Breast epithelium (tissue), 4 donors: Measurements from ENCODE around the gene CGA. TPM values are rescaled to one million over a fixed set of nuclear protein-coding genes. Genes with fewer than 3 reads are reported as not detected.

Source experiments
- DNase-seq, 2 donors: peaks; one replicate each; pipeline ENCODE4 v3.0.0-alpha.2; 2019; ENCODE audit warnings: low spot score in 2 of 2
- H3K27ac ChIP-seq, 2 donors: fragments of 200-600 bp; sonication (generic) in 1 of 2; one replicate each; pipeline ENCODE4 v1.5.1; 2016 to 2019; ENCODE audit warnings: mild to moderate bottlenecking in 1 of 2
- H3K27me3 ChIP-seq, 2 donors: fragments of 200-600 bp; sonication (generic) in 1 of 2; one replicate each; pipeline versions ENCODE4 v1.5.1 to v1.6.0; 2017 to 2019; ENCODE audit warnings: control low read depth in 1 of 2, mild to moderate bottlenecking in 1 of 2
- H3K36me3 ChIP-seq: fragments of 200-600 bp; one replicate; pipeline ENCODE4 v1.5.1; 2019
- H3K4me1 ChIP-seq, 2 donors: fragments of 200-600 bp; sonication (generic); one replicate each; pipeline ENCODE4 v1.5.1; 2016 to 2019; ENCODE audit warnings: control low read depth in 1 of 2
- H3K4me3 ChIP-seq, 3 donors: fragments of 200-600 bp; sonication (generic); 1 replicate in 2 of 3; 2 replicates in 1 of 3; pipeline ENCODE4 v1.5.1; 2016 to 2019; ENCODE audit warnings: mild to moderate bottlenecking in 3 of 3, moderate library complexity in 2 of 3
- H3K9me3 ChIP-seq, 2 donors: fragments of 200-600 bp; sonication (generic) in 1 of 2; one replicate each; pipeline ENCODE4 v1.5.1; 2016 to 2019; ENCODE audit warnings: control low read depth in 1 of 2
- POLR2A ChIP-seq: fragments of 450-650 bp; IDR thresholded peaks from one replicate; pipeline ENCODE4 v1.6.1; 2016; ENCODE audit warnings: antibody characterized with exemption, mild to moderate bottlenecking, moderate library complexity
- POLR2AphosphoS5 ChIP-seq, 3 donors: sonication (generic); formaldehyde crosslinking; IDR thresholded peaks; one replicate each; pipeline ENCODE4 v1.6.1; 2017; ENCODE audit warnings: antibody characterized with exemption in 3 of 3
- intact Hi-C: fragments of 100-400 bp; cut with DNase I; formaldehyde crosslinking; loops from one replicate; pipeline ENCODE4 v1.15.1; 2023; ENCODE audit warnings: low total_unique reads
- total RNA-seq, 3 donors: library from RNA; depleted of rRNA; stranded (reverse); fragments of >200 nt; gene quantifications; one replicate each; pipeline ENCODE4 v1.1.0, GENCODE V29; 2016
- TF ChIP-seq, protein P1 (sequence below), 3 donors: fragments of 450-650 bp; IDR thresholded peaks; one replicate each; pipeline ENCODE4 v1.5.1; 2016 to 2017; ENCODE audit warnings: antibody characterized with exemption in 3 of 3, mild to moderate bottlenecking in 3 of 3, moderate library complexity in 3 of 3

The CGA gene
- total RNA-seq, 3 donors from 2014 or later: not detected

DNA sequence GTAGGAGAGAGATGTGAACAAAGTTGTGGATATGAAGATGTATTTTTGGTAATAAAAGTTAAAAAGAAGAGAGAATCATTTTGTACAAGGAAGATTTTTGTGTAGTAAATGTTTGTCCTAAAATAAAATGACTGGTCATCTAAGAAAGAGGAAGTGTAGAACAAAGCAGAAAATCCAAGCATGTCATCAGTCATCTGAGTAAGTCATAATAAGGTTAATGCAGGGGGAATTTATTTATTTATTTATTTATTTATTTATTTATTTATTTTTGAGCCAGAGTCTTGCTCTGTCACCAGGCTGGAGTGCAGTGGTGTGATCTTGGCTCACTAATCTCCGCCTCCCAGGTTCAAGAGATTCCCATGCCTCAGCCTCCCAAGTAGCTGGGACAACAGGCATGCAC lies 15.7 kb upstream of the CGA start:
- H3K27ac ChIP-seq: no peak overlapping the region
- DNase-seq: no peak
- H3K4me3 ChIP-seq: no peak overlapping the region
- H3K36me3 ChIP-seq: no peaks in the 10 kb centered on the region
- H3K27me3 ChIP-seq: no peaks in the 10 kb centered on the region
- TF ChIP-seq POLR2AphosphoS5 (IDR thresholded peaks at IDR 0.05): no peak
- TF ChIP-seq, protein P1, sequence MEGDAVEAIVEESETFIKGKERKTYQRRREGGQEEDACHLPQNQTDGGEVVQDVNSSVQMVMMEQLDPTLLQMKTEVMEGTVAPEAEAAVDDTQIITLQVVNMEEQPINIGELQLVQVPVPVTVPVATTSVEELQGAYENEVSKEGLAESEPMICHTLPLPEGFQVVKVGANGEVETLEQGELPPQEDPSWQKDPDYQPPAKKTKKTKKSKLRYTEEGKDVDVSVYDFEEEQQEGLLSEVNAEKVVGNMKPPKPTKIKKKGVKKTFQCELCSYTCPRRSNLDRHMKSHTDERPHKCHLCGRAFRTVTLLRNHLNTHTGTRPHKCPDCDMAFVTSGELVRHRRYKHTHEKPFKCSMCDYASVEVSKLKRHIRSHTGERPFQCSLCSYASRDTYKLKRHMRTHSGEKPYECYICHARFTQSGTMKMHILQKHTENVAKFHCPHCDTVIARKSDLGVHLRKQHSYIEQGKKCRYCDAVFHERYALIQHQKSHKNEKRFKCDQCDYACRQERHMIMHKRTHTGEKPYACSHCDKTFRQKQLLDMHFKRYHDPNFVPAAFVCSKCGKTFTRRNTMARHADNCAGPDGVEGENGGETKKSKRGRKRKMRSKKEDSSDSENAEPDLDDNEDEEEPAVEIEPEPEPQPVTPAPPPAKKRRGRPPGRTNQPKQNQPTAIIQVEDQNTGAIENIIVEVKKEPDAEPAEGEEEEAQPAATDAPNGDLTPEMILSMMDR (IDR thresholded peaks at IDR 0.05): no peak
- H3K4me1 ChIP-seq: no peaks in the 10 kb centered on the region
- no peaks in the 10 kb centered on the region for H3K9me3 ChIP-seq
- intact Hi-C loops: no loop called here

DNA sequence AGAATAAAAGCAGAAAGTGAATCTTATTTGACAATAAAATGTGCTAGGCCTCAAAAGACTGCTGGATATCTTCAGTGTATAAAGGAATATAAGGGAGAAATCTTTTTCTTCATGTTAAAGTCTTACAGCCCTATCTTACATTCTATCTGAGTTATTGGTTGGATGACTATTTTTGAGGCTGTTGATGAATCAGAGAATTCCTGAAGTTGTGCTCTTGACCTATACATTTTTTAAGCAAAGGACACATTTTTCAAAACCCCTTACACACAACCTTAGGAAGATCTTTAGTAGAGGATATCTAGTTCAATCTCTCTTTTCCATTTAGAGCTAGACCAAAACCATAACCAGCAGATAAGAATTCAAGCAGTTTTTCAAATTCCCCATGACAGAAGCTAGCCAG lies 10.9 kb upstream of the CGA start:
- intact Hi-C loops: no loop called here
- no peak overlapping the region for H3K27ac ChIP-seq

DNA sequence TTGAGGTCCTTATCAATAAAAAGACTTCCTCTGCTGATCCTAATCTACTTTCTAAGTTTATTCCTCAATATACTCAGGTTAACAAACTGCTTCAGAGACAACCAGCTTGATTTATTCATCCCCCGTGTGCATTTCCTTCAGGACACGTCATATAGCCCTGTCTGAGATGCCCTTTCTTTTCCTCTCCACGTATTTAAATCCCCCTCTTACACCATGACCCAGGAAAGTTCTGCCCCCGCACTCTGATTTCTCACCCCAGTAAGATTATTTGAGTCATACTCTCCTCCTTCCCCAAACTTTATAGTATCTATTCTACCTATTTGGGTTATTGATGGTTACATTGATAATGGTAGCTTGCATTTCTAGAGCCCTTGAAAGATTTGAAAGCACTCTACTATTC lies 9.8 kb upstream of the CGA start:
- Histone ChIP-seq H3K9me3 (no peaks in the 10 kb centered on the region), H3K27ac (no peak overlapping the region), H3K4me3 (no peak overlapping the region), H3K4me1 (no peaks in the 10 kb centered on the region), H3K36me3 (no peaks in the 10 kb centered on the region), H3K27me3 (no peaks in the 10 kb centered on the region)
- intact Hi-C loops: no loop called here
- DNase-seq: no peak
- TF ChIP-seq POLR2A: no peak
- TF ChIP-seq, protein P1 (IDR thresholded peaks at IDR 0.05): no peak
- no peak for TF ChIP-seq POLR2AphosphoS5 (IDR thresholded peaks at IDR 0.05)

More for the DNA sequence above, 10.9 kb upstream of the CGA start:
- Histone ChIP-seq H3K4me3 (no peak overlapping the region), H3K27me3 (no peaks in the 10 kb centered on the region), H3K36me3 (no peaks in the 10 kb centered on the region), H3K9me3 (no peaks in the 10 kb centered on the region), H3K4me1 (no peaks in the 10 kb centered on the region)
- no peak for DNase-seq
- TF ChIP-seq POLR2AphosphoS5 (IDR thresholded peaks at IDR 0.05): no peak
- TF ChIP-seq, protein P1 (IDR thresholded peaks at IDR 0.05): no peak
- no peak for TF ChIP-seq POLR2A

DNA sequence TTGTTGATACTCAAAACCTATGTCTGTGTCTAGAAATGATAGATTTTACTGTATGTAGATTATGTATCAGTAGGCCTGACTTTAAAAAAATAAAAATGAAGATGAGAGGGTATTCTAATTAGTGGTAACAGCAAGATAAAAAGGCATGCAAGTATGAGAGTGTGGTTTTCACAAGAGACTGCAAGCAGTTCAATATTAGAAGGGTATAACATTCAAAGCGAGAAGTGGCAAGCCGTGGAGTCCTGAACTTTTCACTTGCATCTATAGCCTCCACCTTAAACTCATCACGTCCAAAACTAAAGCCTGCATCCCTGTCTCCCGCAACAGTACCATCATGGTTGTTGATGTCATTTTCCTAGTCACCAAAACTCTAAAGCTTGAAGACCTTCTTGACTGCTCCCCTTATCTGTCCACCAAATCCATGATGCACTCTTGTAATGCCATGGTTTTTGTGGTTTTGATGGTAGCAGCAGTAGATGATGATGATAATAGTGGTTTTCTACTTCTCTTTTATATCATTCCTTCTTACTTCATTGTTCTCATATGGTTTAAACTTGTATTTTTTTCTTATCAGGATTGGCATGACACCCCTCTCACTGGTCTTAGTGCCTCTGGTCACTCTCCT lies 9.2 kb upstream of the CGA start:
- no peak for DNase-seq
- intact Hi-C loops: no loop called here
- Histone ChIP-seq H3K27me3 (no peaks in the 10 kb centered on the region), H3K27ac (no peak overlapping the region), H3K36me3 (no peaks in the 10 kb centered on the region), H3K4me3 (no peak overlapping the region), H3K4me1 (no peaks in the 10 kb centered on the region), H3K9me3 (no peaks in the 10 kb centered on the region)
- TF ChIP-seq POLR2A (no peak), POLR2AphosphoS5 (IDR thresholded peaks at IDR 0.05) (no peak)
- TF ChIP-seq, protein P1 (IDR thresholded peaks at IDR 0.05): no peak

DNA sequence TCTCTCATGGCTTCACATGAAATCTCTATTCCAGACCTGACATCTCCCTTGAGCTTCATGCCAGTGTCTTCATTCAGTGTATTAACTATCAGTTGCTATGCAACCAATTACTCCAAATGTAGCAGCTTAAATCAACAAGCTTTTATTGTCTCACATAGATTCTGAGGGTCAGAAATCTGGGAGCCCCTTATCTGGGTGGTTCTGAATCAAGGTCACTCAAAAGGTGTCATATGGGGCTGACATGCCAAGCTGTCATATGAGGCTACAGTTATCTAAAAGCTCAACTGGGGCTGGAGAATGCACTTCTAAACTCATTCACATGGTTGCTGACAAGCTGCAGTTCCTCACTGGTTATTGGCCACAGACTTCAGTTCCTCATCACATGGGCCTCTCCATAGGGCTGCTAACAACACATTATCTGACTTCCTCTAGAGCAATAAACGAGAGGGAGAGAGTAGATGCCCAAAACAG lies 7.3 kb upstream of the CGA start:
- no peak for TF ChIP-seq POLR2A
- TF ChIP-seq POLR2AphosphoS5 (IDR thresholded peaks at IDR 0.05): no peak
- TF ChIP-seq, protein P1 (IDR thresholded peaks at IDR 0.05): no peak
- Histone ChIP-seq H3K9me3 (no peaks in the 10 kb centered on the region), H3K27me3 (no peaks in the 10 kb centered on the region), H3K4me1 (no peaks in the 10 kb centered on the region), H3K4me3 (no peak overlapping the region), H3K36me3 (no peaks in the 10 kb centered on the region), H3K27ac (no peak overlapping the region)
- intact Hi-C loops: no loop called here
- no peak for DNase-seq
